NCI-H82 treated with DMSO at 0.1 percent for 48 hours (cell line): ENCODE measurements around the gene PRKN.
A peak's percentile ranks its signal among the peaks of the same experiment; 100 is the strongest.

Experiments
- DNase-seq: peaks from one replicate; lab custom pipeline; 2025; ENCODE audit not compliant: unreplicated experiment; lab: John Stamatoyannopoulos, UW

The PRKN gene

DNA sequence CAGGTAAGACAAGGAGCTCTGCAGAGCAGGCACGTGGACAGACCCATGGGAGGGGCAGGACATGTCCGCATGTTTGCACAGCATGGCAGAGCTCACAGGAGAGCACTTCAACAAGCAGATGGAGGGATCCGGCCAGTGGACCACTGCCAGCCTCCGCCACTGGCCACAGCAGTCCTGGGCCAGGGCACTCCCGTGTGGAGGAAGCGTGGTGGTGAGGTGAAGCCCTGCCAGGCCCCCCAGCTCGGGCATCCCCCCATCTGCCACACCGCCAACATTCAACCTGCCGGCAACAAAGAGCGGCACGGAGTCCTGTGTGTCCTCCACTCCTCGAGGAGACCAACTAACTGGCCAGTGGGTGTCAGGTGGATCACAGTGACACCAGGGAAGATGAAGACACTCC is 1349.5 kb downstream of the PRKN start:
- no peak for DNase-seq

DNA sequence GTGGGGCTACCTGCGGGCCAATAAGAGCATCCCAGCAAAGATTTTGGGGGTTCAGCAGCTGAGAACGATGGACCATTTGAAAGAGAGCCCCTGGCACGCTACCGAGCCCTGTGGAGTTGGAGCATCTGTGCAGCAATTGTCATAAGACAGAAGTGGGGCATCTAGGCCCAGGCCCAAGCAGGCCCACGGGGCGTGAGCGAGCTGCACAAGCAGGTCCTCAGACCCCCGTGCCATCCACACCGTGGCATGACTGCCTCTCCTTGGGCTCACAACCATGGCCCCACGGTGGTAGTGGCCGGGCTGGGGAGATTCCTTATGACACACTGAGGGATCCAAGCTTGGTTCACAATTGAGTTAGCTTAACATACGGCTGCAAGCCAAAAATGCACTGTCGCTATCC is 1350.5 kb downstream of the PRKN start:
- DNase-seq = no peak

DNA sequence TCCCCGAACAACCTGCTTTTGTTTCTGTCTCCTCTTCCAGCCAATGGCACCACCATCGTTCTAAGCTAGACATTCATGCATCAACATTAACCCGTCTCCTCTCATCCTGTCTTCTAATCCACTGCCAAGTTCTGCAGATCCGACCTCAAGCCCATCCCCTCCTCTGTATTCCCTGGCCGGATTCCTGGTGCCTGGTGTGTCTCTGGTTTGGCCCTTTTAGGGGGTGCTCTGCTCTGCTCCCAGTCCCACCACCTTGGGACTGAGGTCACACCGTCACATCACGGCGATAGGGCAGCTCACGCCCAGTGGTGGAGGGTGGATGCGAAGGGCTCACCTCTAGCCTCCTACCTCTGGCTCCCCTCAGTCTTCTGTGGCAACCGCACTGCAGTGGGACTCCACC is 1351.2 kb downstream of the PRKN start:
- no peak for DNase-seq

DNA sequence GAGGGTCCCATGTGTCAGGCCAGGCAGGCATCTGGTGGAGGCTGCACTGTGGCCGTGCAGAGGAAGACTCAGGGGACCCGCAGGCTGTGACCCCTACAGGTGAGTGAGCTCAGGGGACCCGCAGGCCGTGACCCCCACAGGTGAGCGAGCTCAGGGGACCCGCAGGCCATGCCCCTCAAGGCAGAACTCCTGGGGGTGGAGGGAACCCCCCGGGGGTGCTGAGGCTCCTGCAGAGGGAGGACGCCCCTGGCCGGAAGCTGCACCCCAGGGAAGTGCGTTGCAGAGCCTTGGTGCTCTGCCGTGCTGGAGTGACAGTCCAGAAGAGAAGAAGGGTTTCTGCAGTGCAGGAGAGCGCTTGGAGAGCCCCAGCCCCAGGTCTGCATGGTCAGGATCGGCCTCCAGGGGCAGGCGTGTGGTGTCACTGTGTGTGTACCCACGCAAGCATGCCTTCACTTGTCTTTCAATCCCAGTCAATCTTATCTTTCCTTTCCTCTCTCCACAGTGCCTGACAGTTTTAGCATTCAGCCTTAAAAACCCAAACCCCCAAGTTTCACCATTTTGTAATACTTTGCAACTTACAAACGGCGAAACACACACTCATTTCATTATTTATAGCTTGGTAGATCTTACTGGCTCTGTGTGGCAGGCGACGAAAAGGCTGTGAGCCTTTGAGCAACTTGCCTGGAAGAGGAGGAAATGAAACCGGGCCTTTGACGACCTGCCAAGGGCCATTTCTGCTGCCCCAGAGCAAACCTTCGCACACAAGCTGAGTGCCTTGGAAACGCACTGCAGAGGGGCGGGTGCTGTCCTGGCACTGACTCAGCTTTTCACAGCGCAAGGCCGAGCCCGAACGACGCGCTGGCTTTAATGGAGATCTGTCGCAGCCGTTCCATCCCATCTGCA is 1352.3 kb downstream of the PRKN start:
- DNase-seq = no peak

DNA sequence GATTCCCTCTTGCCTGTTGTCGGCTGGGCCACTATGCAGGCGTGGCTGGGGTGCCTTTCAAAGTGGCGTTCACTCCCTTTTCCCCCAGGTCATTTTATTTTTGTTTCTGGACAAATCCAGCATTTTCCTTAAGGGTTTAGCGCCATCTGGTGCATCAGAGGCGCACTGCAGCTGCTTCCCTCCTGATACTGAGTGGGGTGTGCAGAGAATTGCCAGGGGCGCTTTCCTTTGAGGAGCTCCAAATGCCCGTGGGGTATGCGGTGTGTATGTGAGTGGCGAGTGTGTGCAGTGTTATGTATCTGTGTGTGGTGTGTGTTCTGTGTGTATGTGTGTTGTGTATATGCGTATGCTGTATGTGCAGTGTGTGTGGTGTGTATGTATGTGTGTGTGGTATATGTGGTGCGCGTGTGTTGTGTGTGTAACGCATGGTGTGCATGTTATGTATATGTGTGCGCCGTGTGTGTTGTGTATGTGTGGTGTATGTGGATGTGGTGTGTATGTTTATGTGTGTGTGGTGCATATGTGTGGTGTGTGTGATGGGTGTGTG is 1353.6 kb downstream of the PRKN start:
- peak; percentile 6 for DNase-seq

DNA sequence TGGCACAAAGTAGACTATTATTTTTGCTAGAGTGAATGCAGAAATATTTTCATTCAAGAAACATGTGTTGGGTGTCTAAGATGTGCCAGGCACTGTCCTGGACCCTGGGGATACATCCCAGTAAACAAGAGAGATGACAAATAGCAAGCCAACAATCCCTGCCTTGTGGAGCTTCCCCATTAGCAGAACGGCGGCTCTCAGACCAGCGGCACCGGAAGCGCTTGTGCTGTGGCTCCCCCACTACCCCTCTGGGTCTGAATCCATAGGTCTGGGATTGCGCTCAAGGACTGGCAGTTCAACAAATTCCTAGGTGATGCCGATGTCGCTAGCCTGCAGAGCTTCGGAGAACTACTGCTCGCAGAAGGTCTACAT is 1355.2 kb downstream of the PRKN start:
- no peak for DNase-seq

DNA sequence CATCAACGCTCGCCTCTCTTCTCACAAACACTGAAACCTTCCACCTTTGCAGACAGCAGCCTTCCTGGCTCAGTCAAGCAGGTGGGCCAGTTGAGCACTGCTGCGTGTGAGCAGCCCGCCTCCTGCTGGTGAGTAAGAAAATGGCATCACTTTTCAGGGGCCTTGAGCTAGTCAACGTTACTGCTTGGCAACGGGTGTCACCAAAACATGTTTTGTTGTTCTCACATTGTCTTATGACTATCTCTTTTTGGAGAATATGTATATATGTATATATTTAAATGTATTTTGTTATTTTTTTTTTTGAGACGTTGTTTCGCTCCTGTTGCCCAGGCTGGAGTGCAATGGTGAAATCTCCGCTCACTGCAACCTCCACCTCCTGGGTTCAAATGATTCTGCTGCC is 1356.7 kb downstream of the PRKN start:
- peak; percentile 20 for DNase-seq

DNA sequence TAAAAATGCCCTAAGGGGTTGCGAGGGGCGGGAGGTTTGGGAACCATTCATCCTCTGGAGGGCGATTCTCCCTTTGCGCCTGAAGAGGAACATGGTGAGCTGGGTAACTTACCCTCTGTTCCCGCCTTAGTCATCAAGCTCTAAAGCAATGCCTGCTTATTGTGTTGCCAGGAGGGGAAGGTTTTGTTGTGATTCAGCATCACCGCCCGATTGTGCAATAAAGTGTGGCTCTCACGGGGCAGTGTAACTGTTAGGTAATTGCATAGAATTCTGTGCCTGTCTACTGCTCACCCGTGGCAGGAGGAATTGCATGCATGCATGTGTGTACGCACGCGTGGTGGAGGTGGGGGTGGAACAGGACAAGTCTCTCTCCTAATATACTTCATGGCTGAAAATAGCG is 1358.2 kb downstream of the PRKN start:
- no peak for DNase-seq

DNA sequence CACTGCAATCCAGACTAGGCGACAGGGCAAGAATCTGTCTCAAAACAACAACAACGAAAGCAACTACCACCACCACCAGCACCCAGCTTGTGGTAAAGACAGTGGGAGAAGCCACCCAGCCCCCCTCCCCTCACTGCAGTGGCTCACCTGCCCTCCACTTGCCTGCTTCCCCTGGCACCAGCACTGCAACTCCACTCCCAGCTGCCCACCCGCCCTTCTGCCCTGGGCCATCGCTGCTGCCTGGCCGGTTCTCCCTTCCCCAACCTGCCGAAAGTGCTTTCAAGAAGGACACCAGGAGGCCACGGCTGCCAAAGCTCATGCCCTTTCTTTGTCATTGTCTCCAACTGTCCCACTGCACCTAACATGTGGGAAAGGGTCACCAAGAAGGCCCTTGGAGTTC is 1359.1 kb downstream of the PRKN start:
- DNase-seq = no peak

DNA sequence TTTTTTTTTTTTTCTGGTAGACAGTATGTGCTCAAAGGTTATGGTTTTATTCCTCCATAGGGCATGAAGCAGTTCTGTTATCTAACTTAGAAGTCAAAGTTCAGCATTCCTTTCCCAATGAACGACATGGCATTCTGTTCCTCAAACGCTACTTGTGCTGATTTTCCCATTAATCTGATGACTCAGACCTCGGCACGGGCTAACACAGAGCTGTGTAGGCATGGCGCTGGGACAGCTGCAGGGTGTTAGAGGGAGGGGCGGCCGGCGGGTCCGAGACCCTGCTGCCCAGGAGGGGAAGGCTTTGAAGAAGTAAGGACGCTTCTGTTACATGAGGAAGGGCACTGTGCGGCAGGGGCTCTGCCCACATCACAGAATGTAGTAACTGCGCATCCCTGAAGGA is 1360.1 kb downstream of the PRKN start:
- DNase-seq = no peak

DNA sequence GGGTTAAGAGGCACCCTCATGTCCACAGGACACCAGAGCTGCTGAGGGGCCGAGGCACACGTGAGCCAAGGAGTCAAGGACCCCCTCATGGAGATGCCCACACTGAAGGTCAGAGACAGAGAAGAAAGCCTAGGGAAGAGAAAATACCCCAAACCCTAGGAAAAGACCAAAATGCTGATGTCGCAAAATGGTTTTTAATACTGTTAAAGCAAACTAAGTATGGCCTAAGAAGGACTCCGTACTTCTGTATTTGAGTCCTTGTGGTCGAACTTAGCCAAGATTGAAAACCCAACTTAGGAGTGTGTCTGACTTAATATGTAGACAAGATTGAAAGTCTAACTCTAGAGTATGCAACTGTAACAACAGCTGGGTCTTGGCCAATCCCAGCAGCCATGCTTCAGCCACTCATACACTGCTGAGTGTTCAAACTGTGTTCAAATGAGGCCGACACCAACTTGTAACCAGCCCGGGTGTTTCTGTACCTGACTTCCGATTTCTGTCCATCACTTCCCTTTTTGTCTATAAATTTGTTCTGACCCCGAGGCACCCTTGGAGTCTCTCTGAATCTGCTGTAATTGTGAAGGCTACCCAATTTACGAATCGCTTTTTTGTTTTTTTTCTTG is 1361.2 kb downstream of the PRKN start:
- no peak for DNase-seq

DNA sequence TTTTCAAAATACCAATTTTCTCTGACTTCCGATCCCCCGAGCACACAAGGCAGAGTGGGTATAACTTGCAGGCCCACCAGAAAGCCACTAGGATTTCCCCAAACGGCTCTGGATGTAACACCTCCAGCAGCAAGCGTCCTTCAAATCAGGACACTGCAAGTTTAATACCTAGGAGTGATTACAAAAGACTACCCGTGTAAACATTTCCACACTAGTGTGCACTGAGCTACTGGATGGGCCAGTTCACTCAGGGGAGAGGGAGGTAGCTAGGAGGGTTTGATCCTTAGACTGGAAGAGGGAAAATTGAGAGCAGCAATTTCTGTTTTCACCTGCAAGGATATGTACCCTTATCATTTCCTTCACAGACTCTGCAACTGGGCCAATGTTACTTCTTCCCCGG is 1361.9 kb downstream of the PRKN start:
- DNase-seq = no peak

DNA sequence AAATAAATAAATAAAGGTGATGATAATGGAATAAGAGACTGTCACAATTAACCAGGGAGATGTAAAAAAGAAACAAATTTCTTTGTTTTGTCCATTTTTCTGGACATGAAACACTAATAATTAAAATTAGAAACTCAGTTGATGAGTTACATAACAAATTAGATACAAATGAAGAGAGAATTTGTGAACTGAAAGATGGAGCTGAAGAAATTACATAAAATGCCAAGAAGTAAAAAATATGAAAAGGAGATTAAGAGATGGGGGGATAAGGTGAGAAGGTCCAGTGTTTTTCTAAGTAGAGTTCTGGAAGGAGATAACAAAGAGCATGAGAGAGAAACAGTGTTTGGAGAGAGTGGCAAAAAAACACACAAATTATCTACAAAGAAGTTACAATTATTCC is 1364.3 kb downstream of the PRKN start:
- DNase-seq = no peak

DNA sequence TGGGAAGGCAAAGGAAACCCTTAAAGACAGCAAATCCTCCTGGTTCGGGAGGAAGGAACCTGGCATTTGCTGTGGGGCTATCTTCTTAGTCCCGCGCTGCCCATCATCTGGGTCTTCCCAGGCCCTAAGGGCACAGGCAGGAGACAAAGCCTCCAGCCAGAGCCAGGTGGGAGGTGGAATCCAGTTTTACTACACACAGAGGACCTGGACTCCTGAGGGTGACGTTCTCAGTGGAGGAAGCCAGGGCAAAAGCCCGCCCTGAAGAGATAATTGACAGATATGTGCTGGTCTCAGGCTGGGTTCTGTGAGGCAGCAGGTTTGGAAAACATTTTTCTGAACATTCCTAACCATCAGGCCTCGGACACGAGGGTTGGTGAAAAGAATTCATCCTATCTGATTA is 1365.3 kb downstream of the PRKN start:
- DNase-seq = no peak

DNA sequence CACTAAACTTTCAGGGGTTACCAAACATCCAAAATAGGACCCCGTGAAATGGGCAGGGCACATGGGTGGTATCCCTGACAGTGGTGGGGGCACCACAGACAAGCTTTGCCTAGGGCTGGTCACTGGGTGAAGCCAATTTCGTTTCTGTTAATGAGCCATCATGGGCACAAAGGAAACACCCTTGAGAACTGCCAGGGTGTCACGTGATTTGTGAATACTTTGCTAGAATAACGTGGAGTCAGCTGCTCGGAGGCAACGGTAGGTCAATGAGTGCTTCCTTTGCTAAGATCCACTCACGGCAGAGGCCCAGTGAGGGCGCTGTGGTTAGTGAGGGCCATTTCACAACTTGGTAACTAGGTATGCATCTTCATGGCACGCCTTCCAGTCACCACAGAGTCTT is 1366.0 kb downstream of the PRKN start:
- no peak for DNase-seq

DNA sequence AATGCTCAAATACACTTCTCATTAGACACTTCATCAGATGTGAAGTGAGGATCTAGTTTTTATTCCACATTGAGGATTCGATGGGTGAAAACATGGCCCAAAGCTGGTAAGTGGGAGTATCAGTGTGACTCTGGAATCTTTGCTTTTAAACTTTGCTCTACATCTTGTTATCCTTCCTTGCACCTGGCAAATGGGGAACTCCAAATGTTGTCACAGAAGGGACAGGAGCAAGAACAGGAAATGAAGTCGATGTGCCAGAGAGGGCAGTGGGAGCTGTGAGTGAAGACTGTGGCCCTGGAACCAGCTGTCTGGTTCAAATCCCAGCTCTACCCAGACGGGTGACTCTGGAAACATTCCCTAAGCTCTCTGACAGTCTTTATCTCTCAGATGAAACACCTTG is 1367.0 kb downstream of the PRKN start:
- DNase-seq = no peak

DNA sequence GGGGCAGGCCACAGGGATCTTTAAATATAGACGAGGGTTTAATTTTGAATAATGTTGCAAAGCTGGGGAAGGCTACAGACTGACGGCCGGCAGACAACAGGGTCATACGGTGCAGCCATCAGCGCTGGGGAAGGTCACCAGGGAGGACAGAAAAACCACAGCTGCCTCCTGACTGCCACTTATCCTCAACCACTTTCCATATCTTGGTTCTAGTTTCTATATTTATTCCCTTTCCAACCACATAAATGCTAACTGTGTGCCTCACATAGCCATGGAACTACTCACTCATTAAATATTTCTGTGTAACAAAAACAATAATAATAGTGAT is 1368.0 kb downstream of the PRKN start:
- no peak for DNase-seq

DNA sequence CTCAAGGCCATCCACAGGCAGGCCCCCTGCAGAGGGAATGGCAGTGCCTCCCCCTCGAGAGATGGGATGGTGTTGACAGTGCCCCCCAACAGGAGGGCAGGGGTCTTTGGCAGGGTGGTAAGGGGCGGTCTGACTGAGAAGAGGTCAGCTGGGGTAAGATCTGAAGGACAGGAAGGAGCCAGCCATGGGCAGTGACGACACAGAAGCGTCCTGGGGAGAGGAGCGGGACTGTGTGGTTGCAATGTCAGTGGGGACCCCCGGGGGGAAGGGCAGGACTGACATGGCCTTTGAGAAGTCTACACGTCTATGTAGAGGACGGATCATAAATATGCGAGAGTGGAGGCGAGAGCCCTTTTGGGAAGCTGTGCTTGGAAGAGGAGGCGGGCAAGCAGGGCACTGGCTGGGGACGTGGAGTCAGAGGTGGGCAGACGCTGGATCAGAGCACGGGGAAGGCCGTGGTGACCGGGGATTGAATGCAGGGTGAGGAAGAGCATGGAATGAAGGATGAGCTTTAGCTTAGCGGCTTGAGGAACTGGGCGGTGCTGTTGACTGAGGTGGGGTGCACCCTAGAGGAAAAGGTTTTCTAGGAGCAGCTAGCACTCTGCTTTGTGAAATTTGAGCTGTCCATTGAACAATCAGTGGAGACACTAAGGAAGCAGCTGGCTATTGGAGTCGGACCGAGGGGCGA is 1371.3 kb downstream of the PRKN start:
- DNase-seq = no peak

DNA sequence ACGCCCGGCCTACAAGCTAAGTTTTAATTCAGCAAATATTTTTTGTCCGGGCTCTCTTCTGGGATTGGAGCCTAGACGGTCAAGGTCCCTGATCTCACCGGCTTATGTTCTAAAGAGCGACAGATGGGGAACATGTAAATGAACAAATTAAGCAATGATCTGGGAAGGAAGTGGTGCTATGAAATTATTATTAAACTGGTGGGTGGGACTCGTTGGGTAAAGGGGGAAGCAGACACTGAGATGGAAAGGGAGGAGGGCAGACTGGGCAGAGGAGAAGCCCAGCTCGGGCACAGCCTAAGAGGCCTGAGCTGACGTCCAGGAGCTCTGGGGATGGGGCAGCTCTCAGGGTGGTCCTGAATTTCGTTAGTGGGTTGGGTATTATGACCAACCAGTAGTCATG is 1371.9 kb downstream of the PRKN start:
- DNase-seq = no peak

DNA sequence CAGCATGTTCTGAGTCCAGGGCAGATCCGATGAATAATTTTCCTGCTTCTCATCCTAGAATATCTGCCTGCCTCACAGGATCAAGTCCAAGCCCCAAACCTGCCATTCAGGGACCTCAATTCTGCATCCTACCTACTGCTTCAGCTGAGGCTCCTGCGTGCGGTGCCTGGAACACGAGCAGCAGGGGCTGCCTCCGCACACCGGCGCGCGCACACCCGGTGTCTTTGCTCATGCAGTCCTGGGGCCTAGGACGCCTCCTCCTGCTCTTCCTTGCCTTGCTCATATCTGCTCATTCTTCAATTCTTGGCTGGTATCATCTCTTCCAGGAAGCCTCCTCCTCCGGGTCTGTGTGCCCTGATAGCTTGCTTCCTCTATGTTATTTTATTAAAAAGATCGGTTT is 1372.6 kb downstream of the PRKN start:
- DNase-seq = no peak

DNA sequence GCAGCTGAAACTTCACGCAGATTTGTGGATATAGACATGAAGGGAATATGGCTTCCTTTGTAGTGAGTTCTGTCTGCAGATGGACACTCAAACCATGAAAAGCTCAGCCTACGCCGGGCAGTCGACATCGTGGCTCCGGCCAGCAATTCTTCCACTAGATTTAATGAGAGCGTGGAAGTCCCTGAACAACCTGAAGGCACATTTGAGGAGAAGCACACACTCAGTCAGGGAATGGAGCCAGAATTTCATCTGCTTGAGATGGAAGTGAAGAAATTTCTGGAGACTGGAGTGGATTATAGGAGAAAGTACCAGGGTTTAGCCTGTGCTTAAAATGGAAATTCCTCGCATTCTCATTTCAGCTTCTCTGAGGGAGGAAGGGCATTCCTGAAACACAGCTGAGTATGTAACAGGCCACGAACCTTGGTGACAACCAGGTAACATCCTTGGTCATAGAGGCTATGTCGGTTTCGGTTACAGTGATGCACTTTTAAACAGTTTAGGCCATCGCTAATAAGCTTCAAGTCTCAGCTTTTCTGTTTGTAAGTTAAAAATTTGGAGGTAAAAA is 1373.2 kb downstream of the PRKN start:
- DNase-seq = no peak

DNA sequence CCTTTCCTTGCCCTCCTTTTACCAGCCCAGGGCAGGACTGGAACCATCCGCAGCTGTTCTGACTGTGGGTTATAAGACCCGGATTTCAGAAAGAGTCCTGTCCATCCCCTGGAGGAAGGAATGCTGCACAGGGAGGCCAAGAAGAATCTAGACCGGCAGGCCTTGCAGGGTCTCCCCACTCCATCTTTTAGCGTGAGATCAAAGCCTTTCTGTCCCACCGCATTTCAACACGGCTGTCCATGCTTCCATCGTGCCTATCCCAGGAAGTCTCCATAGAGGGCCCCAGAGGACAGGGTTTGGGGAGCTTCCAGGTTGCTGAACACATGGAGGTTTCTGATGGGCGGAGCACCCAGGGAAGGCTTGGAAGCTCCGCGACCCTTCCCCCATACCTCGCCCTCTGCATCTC is 1374.4 kb downstream of the PRKN start:
- no peak for DNase-seq
